HepG2 (cell line): Measurements from ENCODE around the gene IL15RA.

Experiments
- POLR2AphosphoS5 ChIP-seq: IDR thresholded peaks from 2 replicates; pipeline ENCODE4 v1.6.1; 2012; ENCODE audit warnings: low read depth, low read length
- SRSF9 ChIP-seq: fragments of 200-400 bp; formaldehyde crosslinking; IDR thresholded peaks from 2 replicates; pipeline ENCODE4 v1.6.1; 2018; ENCODE audit warnings: borderline replicate concordance, mild to moderate bottlenecking, low read depth, low read length; ENCODE audit not compliant: insufficient read depth, poor library complexity, severe bottlenecking
- TCF7L2 ChIP-seq: IDR thresholded peaks from 2 replicates; pipeline ENCODE4 v1.6.1; 2011; ENCODE audit warnings: mild to moderate bottlenecking, low read depth, low read length, moderate library complexity

DNA sequence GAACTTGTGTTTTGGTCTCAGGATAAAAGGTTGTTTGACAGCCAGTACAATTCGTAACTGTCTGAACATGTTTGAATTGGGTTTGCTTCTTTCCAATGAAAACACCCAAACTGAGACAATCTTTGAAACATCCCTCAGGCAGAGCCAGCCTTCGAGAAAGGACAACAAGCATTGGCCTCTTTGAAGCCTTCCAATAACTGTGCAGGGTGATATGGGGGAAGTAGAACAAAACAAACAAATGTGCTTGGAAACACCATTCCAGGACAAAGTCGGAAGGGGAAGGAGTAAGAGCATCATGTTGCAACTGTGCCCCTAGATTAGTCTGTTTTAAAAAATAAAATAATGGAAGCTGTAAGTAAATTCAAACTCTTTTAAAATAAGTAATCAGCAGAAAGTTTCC, 45.3 kb upstream of the IL15RA start:
- TF ChIP-seq SRSF9 (no peak), POLR2AphosphoS5 (no peak), TCF7L2 (no peak)
